Neural progenitor cell (in vitro differentiated cells): ENCODE measurements around the gene C2CD4C.

ENCODE experiments used
- CTCF ChIP-seq: fragments of 200-600 bp; sonication (generic); IDR thresholded peaks from 2 replicates; pipeline ENCODE4 v1.5.1; 2017; ENCODE audit warnings: antibody characterized with exemption, mild to moderate bottlenecking
- EZH2 ChIP-seq: fragments of 200-600 bp; sonication (generic); IDR thresholded peaks from 2 replicates; pipeline ENCODE4 v1.6.1; 2017; ENCODE audit warnings: antibody characterized with exemption, mild to moderate bottlenecking, moderate library complexity
- EZH2phosphoT487 ChIP-seq: fragments of 200-600 bp; sonication (generic); IDR thresholded peaks from 2 replicates; pipeline ENCODE4 v1.6.1; 2017; ENCODE audit warnings: antibody characterized with exemption

GRCh38 chr19:367561-367960 is 41.4 kb downstream of the C2CD4C start:
- TF ChIP-seq CTCF (no peak), EZH2phosphoT487 (no peak), EZH2 (no peak)
